Panc1 (cell line): ENCODE measurements around the gene CRIP1. TPM values are rescaled to one million over a fixed set of nuclear protein-coding genes. Genes with fewer than 3 reads are reported as not detected.

Source experiments
- ATAC-seq: fragments of 200-7000 bp; cut with Tn5 transposase; 2 replicates; pipeline ENCODE4 v1.9.1; 2020; ENCODE audit warnings: mild to moderate bottlenecking, moderate library complexity
- BruUV-seq: library from RNA; stranded (reverse); fragments of 400-500 nt; replicated peaks from 2 replicates; lab custom pipeline; 2021; lab: Mats Ljungman, UMichigan
- CTCF ChIA-PET: fragments of 300-600 bp; sonication (Branson Sonifier 250); formaldehyde crosslinking; loops from one replicate; lab custom pipeline; 2022; ENCODE audit warnings: antibody characterized with exemption; lab: Charles Lee
- POLR2A ChIA-PET: fragments of 300-600 bp; sonication (Branson Sonifier 250); formaldehyde crosslinking; loops from one replicate; lab custom pipeline; 2022; ENCODE audit warnings: antibody characterized with exemption; lab: Charles Lee
- DNase-seq: peaks from one replicate; pipeline ENCODE4 v3.0.0-alpha.2; 2010; ENCODE audit warnings: low read depth, low spot score
- H3K27ac ChIP-seq: 2 replicates; pipeline ENCODE4 v1.5.1; 2011; ENCODE audit warnings: mild to moderate bottlenecking, low read length, inconsistent platforms
- H3K27me3 ChIP-seq: fragments of 200-500 bp; sonication (Bioruptor generic); 2 replicates; pipeline ENCODE4 v1.6.0; 2014; ENCODE audit warnings: low read length, inconsistent platforms; ENCODE audit not compliant: control insufficient read depth, insufficient read depth
- H3K36me3 ChIP-seq: fragments of 200-500 bp; sonication (Bioruptor generic); 2 replicates; pipeline ENCODE4 v1.5.1; 2014; ENCODE audit warnings: inconsistent platforms, mild to moderate bottlenecking, low read length, moderate library complexity; ENCODE audit not compliant: control insufficient read depth, insufficient read depth
- H3K4me1 ChIP-seq: 2 replicates; pipeline ENCODE4 v1.5.1; 2011; ENCODE audit warnings: inconsistent platforms, mild to moderate bottlenecking, low read length, moderate library complexity; ENCODE audit not compliant: control insufficient read depth, insufficient read depth
- H3K4me3 ChIP-seq, 2 experiments: 2 replicates each; pipeline ENCODE4 v1.5.1; 2011 to 2012; ENCODE audit warnings: low read depth in 2 of 2, low read length in 2 of 2, mild to moderate bottlenecking in 2 of 2, inconsistent platforms in 1 of 2, moderate library complexity in 1 of 2
- H3K9me3 ChIP-seq: fragments of 200-500 bp; sonication (Bioruptor generic); 2 replicates; pipeline ENCODE4 v1.5.1; 2014; ENCODE audit warnings: low read depth, mild to moderate bottlenecking, inconsistent platforms, low read length, moderate library complexity; ENCODE audit not compliant: control insufficient read depth, insufficient read depth
- CTCF ChIP-seq: fragments of 450-650 bp; IDR thresholded peaks from 2 replicates; pipeline ENCODE4 v1.5.1; 2017; ENCODE audit warnings: mild to moderate bottlenecking
- POLR2AphosphoS5 ChIP-seq: IDR thresholded peaks from 2 replicates; pipeline ENCODE4 v1.6.1; 2012; ENCODE audit warnings: mild to moderate bottlenecking, low read depth, low read length, moderate library complexity
- REST ChIP-seq, 2 experiments: IDR thresholded peaks; 2 replicates each; pipeline ENCODE4 v1.6.1; 2011 to 2012; ENCODE audit warnings: low read depth in 2 of 2, control low read depth in 1 of 2, low read length in 1 of 2, mild to moderate bottlenecking in 1 of 2, moderate library complexity in 1 of 2; ENCODE audit not compliant: insufficient read depth in 1 of 2
- SIN3A ChIP-seq: IDR thresholded peaks from 2 replicates; pipeline ENCODE4 v1.6.1; 2012; ENCODE audit warnings: low read depth, mild to moderate bottlenecking, low read length, moderate library complexity, borderline replicate concordance; ENCODE audit not compliant: insufficient read depth
- TCF7L2 ChIP-seq: IDR thresholded peaks from 2 replicates; pipeline ENCODE4 v1.6.1; 2011; ENCODE audit warnings: mild to moderate bottlenecking, low read depth, low read length, inconsistent platforms
- in situ Hi-C: cut with HindIII; loops from 2 replicates; pipeline ENCODE4 v1.10.0; 2016; ENCODE audit warnings: low sequenced_read_pairs, low pct_unique_long_range_greater_than_20kb
- intact Hi-C: fragments of 100-400 bp; cut with micrococcal nuclease; formaldehyde crosslinking; loops from one replicate; pipeline ENCODE4 v1.10.0; 2022; ENCODE audit not compliant: unreplicated experiment
- total RNA-seq: library from RNA; stranded (reverse); gene quantifications from one replicate; pipeline ENCODE4 v1.2.1, GENCODE V29; 2021; ENCODE audit not compliant: unreplicated experiment

The CRIP1 gene
- total RNA-seq, 1 experiment from 2014 or later: 1,056 TPM

GRCh38 chr14:105442834-105443233 lies 43.9 kb upstream of the CRIP1 start:
- DNase-seq: no peak

GRCh38 chr14:105444859-105445258 lies 41.8 kb upstream of the CRIP1 start:
- CTCF ChIA-PET: no interaction called here
- no peak for DNase-seq
- ATAC-seq: no peak
- Histone ChIP-seq H3K4me3 (no peak overlapping the region), H3K36me3 (no peaks in the 10 kb centered on the region), H3K4me1 (no peaks in the 10 kb centered on the region), H3K9me3 (no peaks in the 10 kb centered on the region), H3K27me3 (no peaks in the 10 kb centered on the region), H3K27ac (no peak overlapping the region)
- TF ChIP-seq TCF7L2 (no peak), REST (IDR thresholded peaks at IDR 0.05; ENCODE audit: insufficient read depth in 1 of 2, low read depth in 2 of 2, low read length in 1 of 2) (no peak), CTCF (no peak), POLR2AphosphoS5 (no peak), SIN3A (no peak)
- no TSS peak for BruUV-seq
- intact Hi-C loops (no loop called here), in situ Hi-C loops (no loop called here)
- POLR2A ChIA-PET: no interaction called here

More at GRCh38 chr14:105442834-105443233, 43.9 kb upstream of the CRIP1 start:
- in situ Hi-C loops: no loop called here
- H3K4me3 ChIP-seq: no peak overlapping the region
- BruUV-seq: no TSS peak
- H3K9me3 ChIP-seq: no peaks in the 10 kb centered on the region
- no peaks in the 10 kb centered on the region for H3K4me1 ChIP-seq
- CTCF ChIA-PET: no interaction called here
- no peak overlapping the region for H3K27ac ChIP-seq
- no peaks in the 10 kb centered on the region for H3K27me3 ChIP-seq
- ATAC-seq: no peak
- intact Hi-C loops: no loop called here
- TF ChIP-seq TCF7L2: no peak
- TF ChIP-seq SIN3A: no peak
- TF ChIP-seq CTCF: no peak
- no peak for TF ChIP-seq REST (IDR thresholded peaks at IDR 0.05; ENCODE audit: insufficient read depth in 1 of 2, low read depth in 2 of 2, low read length in 1 of 2)
- TF ChIP-seq POLR2AphosphoS5: no peak
- H3K36me3 ChIP-seq: no peaks in the 10 kb centered on the region
- POLR2A ChIA-PET: no interaction called here
